ENCODE data around the gene ATR. TPM values are rescaled to one million over a fixed set of nuclear protein-coding genes. Genes with fewer than 3 reads are reported as not detected.

Gene ATR
- polyA plus RNA-seq, 1 donor (not counting 4 experiments of a cell fraction or from before 2014, with no cell fraction given): 30.8 TPM

DNA sequence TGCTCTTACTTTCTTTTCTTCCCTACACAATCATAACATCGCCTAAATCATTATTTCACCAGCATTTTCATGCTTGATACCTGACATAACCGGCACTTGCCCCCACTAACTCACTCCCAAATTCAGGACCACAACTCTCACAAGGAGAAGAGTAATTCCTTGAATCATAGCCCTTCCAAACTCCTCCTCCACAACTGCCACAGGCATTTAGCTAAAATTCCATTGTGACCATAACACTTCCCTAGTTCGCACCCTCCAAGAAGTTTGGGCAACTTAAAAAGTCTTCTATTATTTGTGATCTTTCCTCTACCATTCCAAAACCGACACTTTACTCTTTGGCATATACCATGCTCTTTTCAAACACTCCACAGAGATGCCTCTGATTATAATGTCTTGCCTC is 71.3 kb downstream of the ATR start:
- H3K4me2 ChIP-seq (ENCODE audit: control insufficient read depth, extremely low read depth, insufficient read depth, low read depth, low read length): no peak overlapping the region
- no peaks in the 10 kb centered on the region for H3K9me3 ChIP-seq (ENCODE audit: control insufficient read depth, low read depth, low read length)
- peaks cover 0 to 2% of the 10 kb centered on the region in 2 experiments for H3K36me3 ChIP-seq (ENCODE audit: control insufficient read depth in 2 of 2, extremely low read depth in 1 of 2, insufficient read depth in 2 of 2, low read length in 2 of 2)
- no peak overlapping the region for H3K27ac ChIP-seq (ENCODE audit: control insufficient read depth, insufficient read depth, low read length)
- no peaks in the 10 kb centered on the region for H3K4me1 ChIP-seq (ENCODE audit: control insufficient read depth, extremely low read depth, insufficient read depth, low read length)
- no peaks in the 10 kb centered on the region for H4K20me1 ChIP-seq (ENCODE audit: control insufficient read depth, extremely low read depth, insufficient read depth, low read length)
- H3K79me2 ChIP-seq (ENCODE audit: control insufficient read depth, insufficient read depth, low read length): no peaks in the 10 kb centered on the region
- no peak overlapping the region for H2AFZ ChIP-seq (ENCODE audit: control insufficient read depth, low read length)
- no peak for TF ChIP-seq EZH2 (IDR thresholded peaks at IDR 0.05; ENCODE audit: low read length)
- TF ChIP-seq, protein P1, sequence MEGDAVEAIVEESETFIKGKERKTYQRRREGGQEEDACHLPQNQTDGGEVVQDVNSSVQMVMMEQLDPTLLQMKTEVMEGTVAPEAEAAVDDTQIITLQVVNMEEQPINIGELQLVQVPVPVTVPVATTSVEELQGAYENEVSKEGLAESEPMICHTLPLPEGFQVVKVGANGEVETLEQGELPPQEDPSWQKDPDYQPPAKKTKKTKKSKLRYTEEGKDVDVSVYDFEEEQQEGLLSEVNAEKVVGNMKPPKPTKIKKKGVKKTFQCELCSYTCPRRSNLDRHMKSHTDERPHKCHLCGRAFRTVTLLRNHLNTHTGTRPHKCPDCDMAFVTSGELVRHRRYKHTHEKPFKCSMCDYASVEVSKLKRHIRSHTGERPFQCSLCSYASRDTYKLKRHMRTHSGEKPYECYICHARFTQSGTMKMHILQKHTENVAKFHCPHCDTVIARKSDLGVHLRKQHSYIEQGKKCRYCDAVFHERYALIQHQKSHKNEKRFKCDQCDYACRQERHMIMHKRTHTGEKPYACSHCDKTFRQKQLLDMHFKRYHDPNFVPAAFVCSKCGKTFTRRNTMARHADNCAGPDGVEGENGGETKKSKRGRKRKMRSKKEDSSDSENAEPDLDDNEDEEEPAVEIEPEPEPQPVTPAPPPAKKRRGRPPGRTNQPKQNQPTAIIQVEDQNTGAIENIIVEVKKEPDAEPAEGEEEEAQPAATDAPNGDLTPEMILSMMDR (optimal IDR thresholded peaks at IDR 0.05 in 1 of 3, IDR thresholded peaks at IDR 0.05 in 1 of 3, conservative IDR thresholded peaks at IDR 0.05 in 1 of 3; ENCODE audit: extremely low read depth in 1 of 3, insufficient read depth in 2 of 3, low read length in 3 of 3): no peak
- H3K9ac ChIP-seq (ENCODE audit: control insufficient read depth, extremely low read depth, insufficient read depth, low read length): no peak overlapping the region
- no peaks in the 10 kb centered on the region for H3K9me1 ChIP-seq (ENCODE audit: control insufficient read depth, extremely low read depth, insufficient read depth, low read length)
- no peak overlapping the region for H3K4me3 ChIP-seq (ENCODE audit: control insufficient read depth in 2 of 3, extremely low read depth in 1 of 3, insufficient read depth in 2 of 3, low read depth in 1 of 3, low read length in 3 of 3)
- no peaks in the 10 kb centered on the region for H3K27me3 ChIP-seq (ENCODE audit: control insufficient read depth, extremely low read depth, insufficient read depth, low read length)
- dilution Hi-C loops (cut with MboI; ENCODE audit: extremely low pct_ligation_motif_present, low sequenced_read_pairs): no loop called here
- DNase-seq (ENCODE audit: low read depth, low spot score) (no peak), FAIRE-seq (no peak)

DNA sequence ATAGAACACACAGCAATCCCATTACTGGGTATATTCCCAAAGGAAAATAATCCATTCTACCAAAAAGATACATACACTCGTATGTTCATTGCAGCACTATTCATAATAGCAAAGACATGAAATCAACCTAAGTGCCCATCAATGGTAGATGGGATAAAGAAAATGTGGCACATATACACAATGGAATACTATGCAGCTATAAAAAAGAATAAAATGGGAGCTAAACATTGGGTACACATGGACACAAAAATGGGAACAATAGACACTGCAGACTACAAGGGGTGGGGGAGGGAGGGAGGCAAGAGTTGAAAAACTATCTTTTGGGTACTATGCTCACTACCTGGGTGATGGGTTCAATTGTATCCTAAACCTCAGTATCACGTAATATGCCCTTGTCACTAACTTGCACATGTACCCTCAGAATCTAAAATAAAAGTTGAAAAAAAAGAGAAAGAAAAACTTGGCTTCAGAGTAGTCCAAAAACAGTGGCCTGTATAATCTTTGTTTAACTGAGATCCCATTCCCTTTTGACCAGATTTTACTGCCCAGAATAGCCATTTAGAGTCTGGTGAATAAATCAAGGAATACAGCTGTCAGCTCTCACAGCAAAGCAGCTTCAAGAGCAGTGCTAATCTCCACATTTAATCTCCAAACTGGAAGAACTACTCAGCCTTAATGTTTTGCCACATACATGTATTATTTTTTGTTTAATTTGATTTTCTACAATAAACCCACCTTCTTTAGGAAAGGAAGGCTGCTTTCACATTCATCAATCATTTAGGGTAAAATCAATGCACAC is 76.1 kb downstream of the ATR start:
- peaks cover 0 to 2% of the 10 kb centered on the region in 2 experiments for H3K36me3 ChIP-seq (ENCODE audit: control insufficient read depth in 2 of 2, extremely low read depth in 1 of 2, insufficient read depth in 2 of 2, low read length in 2 of 2)
- H2AFZ ChIP-seq (ENCODE audit: control insufficient read depth, low read length): no peak overlapping the region
- no peaks in the 10 kb centered on the region for H3K79me2 ChIP-seq (ENCODE audit: control insufficient read depth, insufficient read depth, low read length)
- no peaks in the 10 kb centered on the region for H3K27me3 ChIP-seq (ENCODE audit: control insufficient read depth, extremely low read depth, insufficient read depth, low read length)
- no peak overlapping the region for H3K4me2 ChIP-seq (ENCODE audit: control insufficient read depth, extremely low read depth, insufficient read depth, low read depth, low read length)
- TF ChIP-seq, protein P1 (optimal IDR thresholded peaks at IDR 0.05 in 1 of 3, IDR thresholded peaks at IDR 0.05 in 1 of 3, conservative IDR thresholded peaks at IDR 0.05 in 1 of 3; ENCODE audit: extremely low read depth in 1 of 3, insufficient read depth in 2 of 3, low read length in 3 of 3): no peak
- no peak for TF ChIP-seq EZH2 (IDR thresholded peaks at IDR 0.05; ENCODE audit: low read length)
- no peaks in the 10 kb centered on the region for H4K20me1 ChIP-seq (ENCODE audit: control insufficient read depth, extremely low read depth, insufficient read depth, low read length)
- no peak overlapping the region for H3K27ac ChIP-seq (ENCODE audit: control insufficient read depth, insufficient read depth, low read length)
- no peak for FAIRE-seq
- dilution Hi-C loops (cut with MboI; ENCODE audit: extremely low pct_ligation_motif_present, low sequenced_read_pairs): no loop called here
- DNase-seq (ENCODE audit: low read depth, low spot score): no peak
- H3K9me1 ChIP-seq (ENCODE audit: control insufficient read depth, extremely low read depth, insufficient read depth, low read length): no peaks in the 10 kb centered on the region
- no peak overlapping the region for H3K9ac ChIP-seq (ENCODE audit: control insufficient read depth, extremely low read depth, insufficient read depth, low read length)
- no peaks in the 10 kb centered on the region for H3K9me3 ChIP-seq (ENCODE audit: control insufficient read depth, low read depth, low read length)
- H3K4me1 ChIP-seq (ENCODE audit: control insufficient read depth, extremely low read depth, insufficient read depth, low read length): peaks cover 4% of the 10 kb centered on the region
- H3K4me3 ChIP-seq (ENCODE audit: control insufficient read depth in 2 of 3, extremely low read depth in 1 of 3, insufficient read depth in 2 of 3, low read depth in 1 of 3, low read length in 3 of 3): no peak overlapping the region
